K562 (cell line): Measurements from ENCODE around the gene SLC2A13. TPM values are rescaled to one million over a fixed set of nuclear protein-coding genes. Genes with fewer than 3 reads are reported as not detected.
A peak's percentile ranks its signal among the peaks of the same experiment; 100 is the strongest.

Source experiments
- CHD4 ChIP-seq: fragments of 200-600 bp; sonication (generic); IDR thresholded peaks from 3 replicates; pipeline ENCODE4 v1.6.1; 2012; ENCODE audit warnings: low read depth, mild to moderate bottlenecking, mixed read lengths, low read length, inconsistent platforms; ENCODE audit not compliant: insufficient read depth, insufficient replicate concordance, poor library complexity, severe bottlenecking
- CREM ChIP-seq: IDR thresholded peaks from 2 replicates; pipeline ENCODE4 v1.6.1; 2014; ENCODE audit warnings: antibody characterized with exemption, low read depth
- FOXA1 ChIP-seq: fragments of 450-650 bp; IDR thresholded peaks from 2 replicates; pipeline ENCODE4 v1.6.1; 2016; ENCODE audit warnings: mild to moderate bottlenecking, borderline replicate concordance
- FOXJ3 ChIP-seq: sonication (generic); formaldehyde crosslinking; IDR thresholded peaks from 2 replicates; pipeline ENCODE4 v1.4.0; 2020; ENCODE audit warnings: mild to moderate bottlenecking, missing genetic modification reagents
- FOXK1 ChIP-seq: sonication (generic); formaldehyde crosslinking; IDR thresholded peaks from 2 replicates; pipeline ENCODE4 v1.8.0; 2022; ENCODE audit warnings: missing genetic modification reagents, mild to moderate bottlenecking, borderline replicate concordance
- GTF2E2 ChIP-seq: fragments of 200-800 bp; sonication (Bioruptor generic); IDR thresholded peaks from 2 replicates; pipeline ENCODE4 v1.6.1; 2016; ENCODE audit warnings: missing genetic modification characterization, missing compliant biosample characterization
- MTA1 ChIP-seq: fragments of 450-650 bp; IDR thresholded peaks from 2 replicates; pipeline ENCODE4 v1.6.1; 2017; ENCODE audit warnings: borderline replicate concordance
- NCOA4 ChIP-seq: fragments of 450-650 bp; IDR thresholded peaks from 2 replicates; pipeline ENCODE4 v1.6.1; 2018; ENCODE audit warnings: mild to moderate bottlenecking; ENCODE audit not compliant: partially characterized antibody
- NR1H2 ChIP-seq: sonication (generic); formaldehyde crosslinking; IDR thresholded peaks from 2 replicates; pipeline ENCODE4 v1.4.0; 2020; ENCODE audit warnings: mild to moderate bottlenecking, missing genetic modification reagents
- RBBP5 ChIP-seq: fragments of 200-600 bp; sonication (generic); IDR thresholded peaks from 2 replicates; pipeline ENCODE4 v1.6.1; 2012; ENCODE audit warnings: borderline replicate concordance, mild to moderate bottlenecking, low read length, control low read depth, inconsistent platforms; ENCODE audit not compliant: insufficient read depth, poor library complexity, severe bottlenecking
- XRCC4 ChIP-seq: IDR thresholded peaks from one replicate; pipeline ENCODE4 v1.6.1; 2011; ENCODE audit not compliant: insufficient read depth, insufficient read length; ENCODE audit errors: extremely low read depth
- ZKSCAN1 ChIP-seq: fragments of 150-350 bp; IDR thresholded peaks from 2 replicates; pipeline ENCODE4 v1.6.1; 2016; ENCODE audit warnings: low read depth, low read length
- ZNF354B ChIP-seq: fragments of 250-450 bp; sonication (Bioruptor Pico); IDR thresholded peaks from 2 replicates; pipeline ENCODE4 v1.4.0; 2020
- polyA plus RNA-seq, 8 experiments: library from polyadenylated mRNA; depleted of rRNA in 4 of 8; stranded (reverse) in 5 of 8; unstranded in 3 of 8; fragments of >200 nt; fragmentation: Nextera tagmentation in 2 of 8; fragmentation: Illumina TruSeq in 1 of 8; extraction: Ambion mirVana in 2 of 8; extraction: Trizol in 1 of 8; gene quantifications; 2 replicates each; pipeline versions ENCODE4 v1.2.1 to v1.2.3, GENCODE V29; 2011 to 2014; ENCODE audit warnings: inconsistent platforms in 1 of 8, missing spikeins in 1 of 8
- total RNA-seq, 7 experiments: library from RNA; depleted of rRNA in 6 of 7; stranded (reverse); fragments of >200 nt in 6 of 7; fragmentation: Illumina TruSeq in 2 of 7; extraction: Trizol in 2 of 7; gene quantifications; 2 replicates each; pipeline versions ENCODE4 v1.2.1 to v1.2.3, GENCODE V29; 2011 to 2021; ENCODE audit warnings: low replicate concordance in 1 of 7
- TF ChIP-seq, protein P1 (sequence below): fragments of 250-450 bp; sonication (Bioruptor Pico); IDR thresholded peaks from 2 replicates; pipeline ENCODE4 v1.5.1; 2021; ENCODE audit warnings: mild to moderate bottlenecking
- TF ChIP-seq, protein P2 (sequence below): fragments of 450-650 bp; IDR thresholded peaks from 2 replicates; pipeline ENCODE4 v1.6.1; 2018; ENCODE audit not compliant: partially characterized antibody
- TF ChIP-seq, protein P3 (sequence below): fragments of 250-450 bp; sonication (Bioruptor Pico); IDR thresholded peaks from 2 replicates; pipeline ENCODE4 v1.9.0; 2021; ENCODE audit warnings: mild to moderate bottlenecking

Gene SLC2A13
- total and polyA plus RNA-seq, 9 of the 15 experiments (the other 6 are each of a cell fraction or from before 2014, with no cell fraction given) = 1.7 to 12.4 (median 9.0) TPM

GRCh38 chr12:39990122-39991101 lies 115.5 kb downstream of the SLC2A13 start (continued):
- no peak for TF ChIP-seq XRCC4
- TF ChIP-seq, protein P1, sequence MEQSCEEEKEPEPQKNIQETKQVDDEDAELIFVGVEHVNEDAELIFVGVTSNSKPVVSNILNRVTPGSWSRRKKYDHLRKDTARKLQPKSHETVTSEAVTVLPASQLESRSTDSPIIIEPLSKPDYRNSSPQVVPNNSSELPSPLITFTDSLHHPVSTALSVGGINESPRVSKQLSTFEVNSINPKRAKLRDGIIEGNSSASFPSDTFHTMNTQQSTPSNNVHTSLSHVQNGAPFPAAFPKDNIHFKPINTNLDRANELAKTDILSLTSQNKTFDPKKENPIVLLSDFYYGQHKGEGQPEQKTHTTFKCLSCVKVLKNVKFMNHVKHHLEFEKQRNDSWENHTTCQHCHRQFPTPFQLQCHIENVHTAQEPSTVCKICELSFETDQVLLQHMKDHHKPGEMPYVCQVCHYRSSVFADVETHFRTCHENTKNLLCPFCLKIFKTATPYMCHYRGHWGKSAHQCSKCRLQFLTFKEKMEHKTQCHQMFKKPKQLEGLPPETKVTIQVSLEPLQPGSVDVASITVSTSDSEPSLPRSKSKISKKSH (CRISPR knock-in tag) = no peak
- no peak for TF ChIP-seq NCOA4
- TF ChIP-seq FOXJ3 (CRISPR knock-in tag) = no peak
- no peak for TF ChIP-seq FOXA1
- no peak for TF ChIP-seq ZKSCAN1
- TF ChIP-seq FOXK1 = no peak
- 0 out of 2 replicates have a peak, but pooled peaks have one; percentile 13 for TF ChIP-seq CREM
- no peak for TF ChIP-seq RBBP5
- TF ChIP-seq CHD4 = no peak
- TF ChIP-seq ZNF354B (CRISPR knock-in tag) = no peak
- no peak for TF ChIP-seq NR1H2 (CRISPR knock-in tag)
- TF ChIP-seq MTA1 = no peak
- TF ChIP-seq GTF2E2 (tag) = no peak
- TF ChIP-seq, protein P2, sequence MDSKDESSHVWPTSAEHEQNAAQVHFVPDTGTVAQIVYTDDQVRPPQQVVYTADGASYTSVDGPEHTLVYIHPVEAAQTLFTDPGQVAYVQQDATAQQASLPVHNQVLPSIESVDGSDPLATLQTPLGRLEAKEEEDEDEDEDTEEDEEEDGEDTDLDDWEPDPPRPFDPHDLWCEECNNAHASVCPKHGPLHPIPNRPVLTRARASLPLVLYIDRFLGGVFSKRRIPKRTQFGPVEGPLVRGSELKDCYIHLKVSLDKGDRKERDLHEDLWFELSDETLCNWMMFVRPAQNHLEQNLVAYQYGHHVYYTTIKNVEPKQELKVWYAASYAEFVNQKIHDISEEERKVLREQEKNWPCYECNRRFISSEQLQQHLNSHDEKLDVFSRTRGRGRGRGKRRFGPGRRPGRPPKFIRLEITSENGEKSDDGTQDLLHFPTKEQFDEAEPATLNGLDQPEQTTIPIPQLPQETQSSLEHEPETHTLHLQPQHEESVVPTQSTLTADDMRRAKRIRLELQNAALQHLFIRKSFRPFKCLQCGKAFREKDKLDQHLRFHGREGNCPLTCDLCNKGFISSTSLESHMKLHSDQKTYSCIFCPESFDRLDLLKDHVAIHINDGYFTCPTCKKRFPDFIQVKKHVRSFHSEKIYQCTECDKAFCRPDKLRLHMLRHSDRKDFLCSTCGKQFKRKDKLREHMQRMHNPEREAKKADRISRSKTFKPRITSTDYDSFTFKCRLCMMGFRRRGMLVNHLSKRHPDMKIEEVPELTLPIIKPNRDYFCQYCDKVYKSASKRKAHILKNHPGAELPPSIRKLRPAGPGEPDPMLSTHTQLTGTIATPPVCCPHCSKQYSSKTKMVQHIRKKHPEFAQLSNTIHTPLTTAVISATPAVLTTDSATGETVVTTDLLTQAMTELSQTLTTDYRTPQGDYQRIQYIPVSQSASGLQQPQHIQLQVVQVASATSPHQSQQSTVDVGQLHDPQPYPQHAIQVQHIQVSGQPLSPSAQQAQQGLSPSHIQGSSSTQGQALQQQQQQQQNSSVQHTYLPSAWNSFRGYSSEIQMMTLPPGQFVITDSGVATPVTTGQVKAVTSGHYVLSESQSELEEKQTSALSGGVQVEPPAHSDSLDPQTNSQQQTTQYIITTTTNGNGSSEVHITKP = no peak
- TF ChIP-seq, protein P3, sequence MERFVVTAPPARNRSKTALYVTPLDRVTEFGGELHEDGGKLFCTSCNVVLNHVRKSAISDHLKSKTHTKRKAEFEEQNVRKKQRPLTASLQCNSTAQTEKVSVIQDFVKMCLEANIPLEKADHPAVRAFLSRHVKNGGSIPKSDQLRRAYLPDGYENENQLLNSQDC = no peak
